Pancreas (tissue), 10 donors: ENCODE measurements around the gene NIPAL3. TPM values are rescaled to one million over a fixed set of nuclear protein-coding genes. Genes with fewer than 3 reads are reported as not detected.
"Not testable (repeated sequence)": the region's sequence is repeated elsewhere in the genome, so short reads cannot be mapped to it uniquely, and the experiment has no call there.

Experiments used
- ATAC-seq, 4 donors: fragments of 200-7000 bp; cut with Tn5 transposase; one replicate each; pipeline versions ENCODE4 v1.8.0 to v1.9.1; 2020; ENCODE audit warnings: mild to moderate bottlenecking in 4 of 4, moderate library complexity in 4 of 4
- DNase-seq, 6 donors: peaks; one replicate each; pipeline ENCODE4 v3.0.0-alpha.2; 2020
- FAIRE-seq: peaks from 2 replicates; lab custom pipeline; 2012; peaks lifted over from hg19 to GRCh38; lab: Jason Lieb, UNC
- H3K27ac ChIP-seq, 4 donors: fragments of 200-600 bp; sonication (generic); 1 replicate in 3 of 4; 2 replicates in 1 of 4; pipeline versions ENCODE4 v1.5.0 to v1.8.0; 2020
- H3K27me3 ChIP-seq, 4 donors: fragments of 200-600 bp; one replicate each; pipeline ENCODE4 v1.8.0; 2021
- H3K36me3 ChIP-seq, 3 donors: fragments of 200-600 bp; sonication (generic) in 1 of 3; one replicate each; pipeline versions ENCODE4 v1.5.0 to v1.8.0; 2020 to 2021
- H3K4me1 ChIP-seq, 3 donors: fragments of 200-600 bp; one replicate each; pipeline ENCODE4 v1.8.0; 2021
- H3K4me3 ChIP-seq, 4 donors: fragments of 200-600 bp; sonication (generic) in 2 of 4; one replicate each; pipeline versions ENCODE4 v1.5.0 to v1.8.0; 2020 to 2021
- H3K9me3 ChIP-seq, 4 donors: fragments of 200-600 bp; one replicate each; pipeline ENCODE4 v1.8.0; 2021
- WGBS, 2 donors: extraction: QIAGEN DNeasy Blood & Tissue Kit; methylation state at CpG; one replicate each; pipeline ENCODE4 v1.1.7; 2013; 5-methylcytosine and 5-hydroxymethylcytosine counted together
- intact Hi-C, 3 donors: fragments of 100-400 bp; cut with DNase I; formaldehyde crosslinking; loops; one replicate each; pipeline versions ENCODE4 v1.11.1 to v1.14.2; 2022
- polyA plus RNA-seq, 2 donors: library from polyadenylated mRNA; stranded (reverse); fragments of 200-250 nt; gene quantifications; one replicate each; pipeline ENCODE4 v1.2.3, GENCODE V29; 2013
- total RNA-seq, 6 donors: library from RNA; stranded (reverse); fragmentation: NEBNext Ultra II Directional in 4 of 6; extraction: Animal tissue kit (Norgen Biotek cat#: 25700) in 4 of 6; gene quantifications; one replicate each; pipeline versions ENCODE4 v1.2.1 to v1.2.4, GENCODE V29; 2021 to 2023
- TF ChIP-seq, protein P1 (sequence below), 4 donors: fragments of 200-600 bp; sonication (generic) in 3 of 4; IDR thresholded peaks; one replicate each; pipeline versions ENCODE4 v1.5.0 to v1.8.0; 2021; ENCODE audit warnings: antibody characterized with exemption in 4 of 4
- donor health status: healthy with polysubstance abuse.
- donor health status: DM: no; HTN: no; CAD: no; lungs with moderate emphysema.
- donor health status: DM: no; HTN: no; CAD: no.
- donor health status: control.
- donor health status: control.
- donor health status: Bipolar disorder and iron deficiency.
- donor health status: DM: yes; HTN: yes; CAD: no.
- donor health status: DM: no; HTN: no; CAD: no.
- donor health status: DM: no; HTN: no; CAD: no.
- donor health status: DM: yes; HTN: yes; CAD: no.

The NIPAL3 gene
- total and polyA plus RNA-seq, 8 donors = 7.2 to 25.4 (median 18.5) TPM

DNA sequence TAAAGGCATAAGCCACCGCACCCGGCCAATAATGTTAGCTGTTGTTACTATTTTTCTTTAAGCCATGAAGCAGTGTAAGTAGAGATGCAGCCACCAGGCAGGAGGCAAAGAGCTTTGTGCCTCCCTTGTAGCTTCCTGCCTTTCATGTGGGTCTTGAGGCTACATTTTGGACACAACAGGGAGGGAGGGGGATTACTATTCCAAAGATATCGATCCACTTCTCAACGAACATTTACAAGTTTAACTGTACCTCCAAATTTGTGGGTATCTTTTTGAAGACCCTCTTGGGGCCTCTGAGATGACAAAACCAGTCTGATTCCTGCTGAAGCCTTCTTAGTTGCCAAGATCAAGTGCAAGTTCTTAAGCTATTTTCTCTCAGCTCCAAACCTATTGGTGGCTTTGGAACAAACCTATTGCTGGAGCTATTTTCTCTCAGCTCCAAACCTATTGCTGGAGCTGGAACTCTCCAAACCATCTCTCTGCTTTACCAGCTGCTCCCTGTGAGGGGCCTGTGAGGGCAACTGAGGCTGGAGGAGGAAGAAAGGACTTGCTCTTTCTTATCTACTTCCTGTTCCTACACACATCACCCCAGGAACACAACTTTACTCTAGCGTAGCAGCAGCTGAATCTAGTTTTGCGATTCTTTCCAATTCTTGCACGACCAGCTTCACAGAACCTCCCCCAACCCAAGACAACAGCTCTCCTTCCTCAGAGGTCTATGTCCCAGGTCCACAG lies 70.9 kb downstream of the NIPAL3 start:
- H3K4me3 ChIP-seq = no peak overlapping the region
- no peak overlapping the region for H3K27ac ChIP-seq
- H3K4me1 ChIP-seq = peaks cover 0 to 5% (median 0%) of the 10 kb centered on the region in 3 donors
- no peaks in the 10 kb centered on the region for H3K27me3 ChIP-seq
- DNase-seq (no peak), ATAC-seq (no peak), FAIRE-seq (no peak)
- TF ChIP-seq, protein P1, sequence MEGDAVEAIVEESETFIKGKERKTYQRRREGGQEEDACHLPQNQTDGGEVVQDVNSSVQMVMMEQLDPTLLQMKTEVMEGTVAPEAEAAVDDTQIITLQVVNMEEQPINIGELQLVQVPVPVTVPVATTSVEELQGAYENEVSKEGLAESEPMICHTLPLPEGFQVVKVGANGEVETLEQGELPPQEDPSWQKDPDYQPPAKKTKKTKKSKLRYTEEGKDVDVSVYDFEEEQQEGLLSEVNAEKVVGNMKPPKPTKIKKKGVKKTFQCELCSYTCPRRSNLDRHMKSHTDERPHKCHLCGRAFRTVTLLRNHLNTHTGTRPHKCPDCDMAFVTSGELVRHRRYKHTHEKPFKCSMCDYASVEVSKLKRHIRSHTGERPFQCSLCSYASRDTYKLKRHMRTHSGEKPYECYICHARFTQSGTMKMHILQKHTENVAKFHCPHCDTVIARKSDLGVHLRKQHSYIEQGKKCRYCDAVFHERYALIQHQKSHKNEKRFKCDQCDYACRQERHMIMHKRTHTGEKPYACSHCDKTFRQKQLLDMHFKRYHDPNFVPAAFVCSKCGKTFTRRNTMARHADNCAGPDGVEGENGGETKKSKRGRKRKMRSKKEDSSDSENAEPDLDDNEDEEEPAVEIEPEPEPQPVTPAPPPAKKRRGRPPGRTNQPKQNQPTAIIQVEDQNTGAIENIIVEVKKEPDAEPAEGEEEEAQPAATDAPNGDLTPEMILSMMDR (IDR thresholded peaks at IDR 0.05) = no peak
- H3K9me3 ChIP-seq = no peaks in the 10 kb centered on the region
- intact Hi-C loops = no loop called here
- 85 to 87% methylated on average over 7 of the region's 7 CpGs for WGBS, 2 donors
- no peaks in the 10 kb centered on the region for H3K36me3 ChIP-seq

DNA sequence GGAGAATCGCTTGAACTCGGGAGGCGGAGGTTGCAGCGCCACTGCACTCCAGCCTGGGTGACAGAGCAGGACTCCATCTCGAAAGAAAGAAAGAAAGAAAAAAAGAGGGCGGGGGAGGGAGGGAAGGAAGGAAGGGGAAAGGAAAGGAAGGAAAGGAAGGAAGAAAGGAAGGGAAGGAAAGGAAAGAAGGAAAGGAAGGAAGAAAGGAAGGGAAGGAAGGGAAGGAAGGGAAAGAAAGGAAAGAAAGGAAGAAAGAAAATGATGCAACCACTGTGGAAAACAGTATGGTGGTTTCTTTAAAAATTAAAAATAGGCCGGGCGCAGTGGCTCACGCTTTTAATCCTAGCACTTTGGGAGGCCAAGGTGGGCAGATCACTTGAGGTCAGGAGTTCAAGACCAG lies 71.9 kb downstream of the NIPAL3 start:
- no peak for ATAC-seq
- DNase-seq = no peak
- no peaks in the 10 kb centered on the region for H3K36me3 ChIP-seq
- H3K9me3 ChIP-seq = no peaks in the 10 kb centered on the region
- FAIRE-seq = no peak
- H3K4me1 ChIP-seq = peaks cover 0 to 5% (median 0%) of the 10 kb centered on the region in 3 donors
- no peak overlapping the region for H3K4me3 ChIP-seq
- intact Hi-C loops = no loop called here
- H3K27me3 ChIP-seq = no peaks in the 10 kb centered on the region
- no peak overlapping the region for H3K27ac ChIP-seq
- TF ChIP-seq, protein P1 (IDR thresholded peaks at IDR 0.05) = no peak
- WGBS, 2 donors = 92 to 96% methylated on average over 9 of the region's 9 CpGs

DNA sequence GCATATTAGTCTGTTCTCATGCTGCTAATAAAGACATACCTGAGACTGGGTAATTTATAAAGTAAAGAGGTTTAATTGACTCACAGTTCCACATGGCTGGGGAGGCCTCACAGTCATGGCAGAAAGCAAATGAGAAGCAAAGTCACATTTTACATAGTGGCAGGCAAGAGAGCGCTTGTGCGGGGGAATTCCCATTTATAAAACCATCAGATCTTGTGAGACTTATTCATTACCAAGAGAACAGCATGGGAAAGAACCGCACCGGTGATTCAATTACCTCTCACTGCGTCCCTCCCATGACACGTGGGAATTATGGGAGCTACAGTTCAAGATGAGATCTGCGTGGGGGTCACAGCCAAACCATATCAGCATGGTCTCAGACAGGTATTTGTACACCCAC lies 72.6 kb downstream of the NIPAL3 start:
- WGBS, 2 donors = 95 to 96% methylated on average over 7 of the region's 7 CpGs
- intact Hi-C loops, H3K4me1 ChIP-seq, H3K36me3 ChIP-seq, H3K9me3 ChIP-seq, FAIRE-seq, H3K27me3 ChIP-seq, ATAC-seq, H3K4me3 ChIP-seq, H3K27ac ChIP-seq, DNase-seq: not testable (repeated sequence)

DNA sequence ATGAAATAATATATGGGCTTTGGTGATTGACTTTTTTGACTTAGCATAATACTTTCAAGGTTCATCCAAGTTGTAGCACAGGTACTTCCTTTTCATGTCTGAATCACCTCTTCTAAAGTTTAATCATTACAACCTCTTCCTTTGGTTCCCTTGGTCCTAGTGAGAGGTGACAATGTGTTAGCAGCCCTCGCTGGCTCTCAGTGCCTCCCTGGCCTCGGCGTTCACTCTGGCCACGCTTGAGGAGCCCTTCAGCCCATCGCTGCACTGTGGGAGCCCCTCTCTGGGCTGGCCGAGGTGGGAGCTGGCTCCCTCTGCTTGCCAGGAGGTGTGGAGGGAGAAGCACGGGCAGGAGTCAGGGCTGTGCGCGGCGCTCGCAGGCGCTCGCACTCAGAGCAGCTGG lies 74.1 kb downstream of the NIPAL3 start:
- no peak for FAIRE-seq
- TF ChIP-seq, protein P1 (IDR thresholded peaks at IDR 0.05) = no peak
- DNase-seq = no peak
- Histone ChIP-seq H3K9me3 (no peaks in the 10 kb centered on the region), H3K4me1 (no peaks in the 10 kb centered on the region), H3K27me3 (no peaks in the 10 kb centered on the region), H3K27ac (no peak overlapping the region), H3K36me3 (no peaks in the 10 kb centered on the region), H3K4me3 (no peak overlapping the region)
- intact Hi-C loops = loop anchor here in 1 of 3 donors (10.0 kb wide), 1 partner anchor 65 kb away; no protein-coding TSS in a partner anchor
- ATAC-seq = no peak
- WGBS, 2 donors = 91 to 96% methylated on average over 13 of the region's 13 CpGs

DNA sequence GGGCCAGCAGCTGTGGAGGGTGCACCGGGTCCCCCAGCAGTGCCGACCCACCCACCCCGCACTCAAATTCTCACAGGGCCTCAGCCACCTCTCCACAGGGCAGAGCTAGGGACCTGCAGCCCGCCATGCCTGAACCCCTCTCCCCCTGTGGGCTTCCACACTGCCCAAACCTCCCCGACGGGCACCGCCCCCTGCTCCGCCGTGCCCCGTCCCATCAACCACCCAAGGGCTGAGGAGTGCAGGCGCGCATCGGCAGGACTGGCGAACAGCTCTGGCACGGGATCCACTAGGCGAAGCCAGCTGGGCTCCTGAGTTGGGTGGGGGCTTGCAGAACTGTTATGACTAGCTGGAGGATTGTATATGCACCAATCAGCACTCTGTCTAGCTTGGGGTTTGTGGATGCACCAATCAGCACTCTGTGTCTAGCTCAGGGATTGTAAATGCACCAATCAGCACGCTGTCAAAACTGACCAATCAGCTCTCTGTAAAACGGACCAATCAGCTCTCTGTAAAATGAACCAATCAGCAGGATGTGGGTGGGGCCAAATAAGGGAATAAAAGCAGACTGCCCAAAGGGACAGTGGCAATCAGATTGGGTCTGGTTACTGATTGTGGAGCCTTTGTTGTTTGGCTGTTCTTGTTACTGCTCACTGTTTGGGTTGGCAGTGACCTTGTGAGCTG lies 74.6 kb downstream of the NIPAL3 start:
- DNase-seq = no peak

More for the DNA sequence above, 74.6 kb downstream of the NIPAL3 start:
- FAIRE-seq (no peak), ATAC-seq (no peak)
- Histone ChIP-seq H3K27me3 (no peaks in the 10 kb centered on the region), H3K36me3 (no peaks in the 10 kb centered on the region), H3K4me3 (no peak overlapping the region), H3K4me1 (no peaks in the 10 kb centered on the region), H3K27ac (no peak overlapping the region), H3K9me3 (no peaks in the 10 kb centered on the region)
- TF ChIP-seq, protein P1 (IDR thresholded peaks at IDR 0.05) = no peak
- intact Hi-C loops = loop anchor here in 1 of 3 donors (10.0 kb wide), 1 partner anchor 65 kb away; no protein-coding TSS in a partner anchor
- WGBS, 2 donors = 96 to 100% methylated on average over 16 to 18 of the region's 18 CpGs
